DOHH2 (cell line): ENCODE results near the gene USP32.

Source experiments
- H3F3A ChIP-seq: fragments of 200-600 bp; sonication (generic), shearing (Covaris generic); 2 replicates; pipeline ENCODE4 v1.6.0; 2016; ENCODE audit warnings: antibody characterized with exemption, mild to moderate bottlenecking; ENCODE audit not compliant: control insufficient read depth, insufficient read depth
- H3K27ac ChIP-seq: fragments of 200-600 bp; sonication (generic); 2 replicates; pipeline ENCODE4 v1.5.1; 2014; ENCODE audit warnings: low read depth, mild to moderate bottlenecking, low read length, moderate library complexity
- H3K27me3 ChIP-seq: fragments of 200-600 bp; sonication (generic); 2 replicates; pipeline ENCODE4 v1.6.1; 2014; ENCODE audit warnings: mild to moderate bottlenecking, low read length, mixed read lengths; ENCODE audit not compliant: control insufficient read depth
- H3K36me3 ChIP-seq: fragments of 200-600 bp; sonication (generic); 2 replicates; pipeline ENCODE4 v1.6.1; 2014; ENCODE audit warnings: mild to moderate bottlenecking, low read length, moderate library complexity, mixed read lengths; ENCODE audit not compliant: control insufficient read depth
- H3K4me1 ChIP-seq: fragments of 200-600 bp; sonication (generic); 2 replicates; pipeline ENCODE4 v1.6.1; 2014; ENCODE audit warnings: mild to moderate bottlenecking, low read length, mixed read lengths; ENCODE audit not compliant: control insufficient read depth
- H3K4me2 ChIP-seq: fragments of 200-600 bp; sonication (generic); 2 replicates; pipeline ENCODE4 v1.6.0; 2014; ENCODE audit warnings: mild to moderate bottlenecking, low read length, moderate library complexity
- H3K4me3 ChIP-seq: fragments of 200-600 bp; sonication (generic); 2 replicates; pipeline ENCODE4 v1.5.1; 2014; ENCODE audit warnings: mild to moderate bottlenecking, low read length, mixed read lengths
- H3K79me2 ChIP-seq: fragments of 200-600 bp; sonication (generic); 2 replicates; pipeline ENCODE4 v1.6.1; 2014; ENCODE audit warnings: mild to moderate bottlenecking, low read length, mixed read lengths; ENCODE audit not compliant: control insufficient read depth
- H3K9me2 ChIP-seq: fragments of 200-600 bp; sonication (generic); replicated peaks from 2 replicates; pipeline ENCODE4 v1.6.1; 2014; ENCODE audit warnings: mild to moderate bottlenecking, low read length, mixed read lengths; ENCODE audit not compliant: control insufficient read depth
- H3K9me3 ChIP-seq: fragments of 200-600 bp; sonication (generic); 2 replicates; pipeline ENCODE4 v1.6.1; 2014; ENCODE audit warnings: antibody characterized with exemption, low read length, mixed read lengths; ENCODE audit not compliant: control insufficient read depth, insufficient read depth
- H4K20me1 ChIP-seq: fragments of 200-600 bp; sonication (generic); 2 replicates; pipeline ENCODE4 v1.6.0; 2014; ENCODE audit warnings: low read depth, mild to moderate bottlenecking, antibody characterized with exemption, low read length, moderate library complexity; ENCODE audit not compliant: control insufficient read depth, insufficient read depth
- CTCF ChIP-seq: fragments of 200-600 bp; sonication (generic); IDR thresholded peaks from one replicate; pipeline ENCODE4 v1.5.1; 2014; ENCODE audit warnings: antibody characterized with exemption, mild to moderate bottlenecking, low read depth, low read length; ENCODE audit not compliant: poor library complexity, severe bottlenecking
- EZH2phosphoT487 ChIP-seq: fragments of 200-600 bp; sonication (generic); IDR thresholded peaks from 2 replicates; pipeline ENCODE4 v1.6.1; 2017; ENCODE audit warnings: borderline replicate concordance, mild to moderate bottlenecking, antibody characterized with exemption, low read length, moderate library complexity, mixed read lengths

USP32 gene

GRCh38 chr17:60146206-60146605, 245.7 kb downstream of the USP32 start:
- no peaks in the 10 kb centered on the region for H3K9me3 ChIP-seq
- H3K4me3 ChIP-seq, result no peak overlapping the region
- H3K27me3 ChIP-seq, result peaks cover 43% of the 10 kb centered on the region
- TF ChIP-seq EZH2phosphoT487 (no peak), CTCF (no peak)
- H3K36me3 ChIP-seq, result no peaks in the 10 kb centered on the region
- no peaks in the 10 kb centered on the region for H3F3A ChIP-seq
- H3K79me2 ChIP-seq, result no peaks in the 10 kb centered on the region
- H4K20me1 ChIP-seq, result no peaks in the 10 kb centered on the region
- no peak overlapping the region for H3K27ac ChIP-seq
- no peak overlapping the region for H3K4me2 ChIP-seq
- no peaks in the 10 kb centered on the region for H3K9me2 ChIP-seq
- H3K4me1 ChIP-seq, result peaks cover 19% of the 10 kb centered on the region

GRCh38 chr17:60145006-60145935, 246.7 kb downstream of the USP32 start:
- Histone ChIP-seq H3K27me3 (peaks cover 41% of the 10 kb centered on the region), H3K36me3 (no peaks in the 10 kb centered on the region), H3K79me2 (no peaks in the 10 kb centered on the region), H4K20me1 (no peaks in the 10 kb centered on the region), H3K27ac (no peak overlapping the region), H3K9me2 (no peaks in the 10 kb centered on the region), H3K9me3 (no peaks in the 10 kb centered on the region), H3K4me3 (no peak overlapping the region), H3K4me2 (no peak overlapping the region), H3F3A (no peaks in the 10 kb centered on the region), H3K4me1 (peaks cover 13% of the 10 kb centered on the region)
- TF ChIP-seq EZH2phosphoT487 (no peak), CTCF (no peak)

- peak overlapping the region; percentile 6; the same call in 1 of the 2 replicates for H3K4me3 ChIP-seq
- no peaks in the 10 kb centered on the region for H3K36me3 ChIP-seq
- TF ChIP-seq CTCF, result peak; percentile 89
- no peak for TF ChIP-seq EZH2phosphoT487
- no peaks in the 10 kb centered on the region for H3K9me3 ChIP-seq
- H3F3A ChIP-seq, result no peaks in the 10 kb centered on the region
- no peaks in the 10 kb centered on the region for H3K79me2 ChIP-seq
- no peaks in the 10 kb centered on the region for H3K9me2 ChIP-seq
- H3K4me2 ChIP-seq, result peak overlapping the region; percentile 47
- peaks cover 41% of the 10 kb centered on the region for H3K27me3 ChIP-seq
- peaks cover 13% of the 10 kb centered on the region for H3K4me1 ChIP-seq
- H3K27ac ChIP-seq, result no peak overlapping the region
- no peaks in the 10 kb centered on the region for H4K20me1 ChIP-seq
Measured at GRCh38 chr17:60142872-60143499, 248.9 kb downstream of the USP32 start.
